GM18526 (cell line): ENCODE measurements around the gene HLA-DQA1.

Source experiments
- POLR2A ChIP-seq: IDR thresholded peaks from 3 replicates; pipeline ENCODE4 v1.6.1; 2011; ENCODE audit not compliant: insufficient read length; ENCODE audit errors: extremely low read depth

Gene HLA-DQA1

GRCh38 chr6:32637219-32637880 is at the start of gene HLA-DQA1:
Gene HLA-DQA1 (plus strand): TSS chr6:32637406. CDS start chr6:32637459, 53 bp downstream.
- peak; percentile 63 for TF ChIP-seq POLR2A

- TF ChIP-seq POLR2A = no peak
Observed at GRCh38 chr6:32588156-32588555, 49.0 kb upstream of the HLA-DQA1 start.

- peak; percentile 40 for TF ChIP-seq POLR2A
Observed at GRCh38 chr6:32589596-32590449, 47.4 kb upstream of the HLA-DQA1 start, which contains the start of gene HLA-DRB1. Gene HLA-DRB1 (minus strand): TSS chr6:32589848. CDS start chr6:32589742, 106 bp downstream.

- no peak for TF ChIP-seq POLR2A
Observed at GRCh38 chr6:32597024-32597423, 40.2 kb upstream of the HLA-DQA1 start.

GRCh38 chr6:32602383-32602782 is 34.8 kb upstream of the HLA-DQA1 start:
- TF ChIP-seq POLR2A = no peak

GRCh38 chr6:32603222-32603621 is 34.0 kb upstream of the HLA-DQA1 start:
- TF ChIP-seq POLR2A = no peak

- TF ChIP-seq POLR2A = no peak
Observed at GRCh38 chr6:32603888-32604287, 33.3 kb upstream of the HLA-DQA1 start.

- no peak for TF ChIP-seq POLR2A
Observed at GRCh38 chr6:32604434-32604877, 32.8 kb upstream of the HLA-DQA1 start.

- TF ChIP-seq POLR2A = no peak
Observed at GRCh38 chr6:32607263-32607987, 29.8 kb upstream of the HLA-DQA1 start.

GRCh38 chr6:32607988-32608298 is 29.3 kb upstream of the HLA-DQA1 start:
- TF ChIP-seq POLR2A = no peak

- TF ChIP-seq POLR2A = no peak
Observed at GRCh38 chr6:32608362-32608761, 28.8 kb upstream of the HLA-DQA1 start.

GRCh38 chr6:32609391-32609730 is 27.8 kb upstream of the HLA-DQA1 start:
- no peak for TF ChIP-seq POLR2A

- no peak for TF ChIP-seq POLR2A
Observed at GRCh38 chr6:32609731-32610640, 27.2 kb upstream of the HLA-DQA1 start.

- TF ChIP-seq POLR2A = no peak
Observed at GRCh38 chr6:32610682-32611296, 26.4 kb upstream of the HLA-DQA1 start.
